ENCODE measurements around the gene GPR42.

DNA sequence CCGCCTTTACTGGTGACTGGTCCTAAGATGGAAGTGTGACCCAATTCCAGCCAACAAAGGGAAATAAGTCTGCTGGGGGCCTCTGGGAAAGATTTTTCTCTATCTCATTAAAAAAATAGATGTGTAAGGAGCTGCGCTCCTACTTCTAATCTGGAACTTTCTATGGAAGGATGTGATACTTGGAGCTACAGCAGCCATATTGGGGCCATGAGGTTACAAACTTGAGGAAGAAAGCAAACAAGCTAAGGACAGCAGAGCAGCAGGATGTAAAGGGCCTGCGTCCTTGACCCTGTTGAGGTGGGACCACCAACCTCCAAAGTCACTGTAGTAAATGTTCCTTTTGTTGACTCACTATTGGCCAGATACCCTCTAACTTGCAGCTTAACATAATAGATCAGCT lies 7.5 kb downstream of the GPR42 start:
- TF ChIP-seq, protein P1, sequence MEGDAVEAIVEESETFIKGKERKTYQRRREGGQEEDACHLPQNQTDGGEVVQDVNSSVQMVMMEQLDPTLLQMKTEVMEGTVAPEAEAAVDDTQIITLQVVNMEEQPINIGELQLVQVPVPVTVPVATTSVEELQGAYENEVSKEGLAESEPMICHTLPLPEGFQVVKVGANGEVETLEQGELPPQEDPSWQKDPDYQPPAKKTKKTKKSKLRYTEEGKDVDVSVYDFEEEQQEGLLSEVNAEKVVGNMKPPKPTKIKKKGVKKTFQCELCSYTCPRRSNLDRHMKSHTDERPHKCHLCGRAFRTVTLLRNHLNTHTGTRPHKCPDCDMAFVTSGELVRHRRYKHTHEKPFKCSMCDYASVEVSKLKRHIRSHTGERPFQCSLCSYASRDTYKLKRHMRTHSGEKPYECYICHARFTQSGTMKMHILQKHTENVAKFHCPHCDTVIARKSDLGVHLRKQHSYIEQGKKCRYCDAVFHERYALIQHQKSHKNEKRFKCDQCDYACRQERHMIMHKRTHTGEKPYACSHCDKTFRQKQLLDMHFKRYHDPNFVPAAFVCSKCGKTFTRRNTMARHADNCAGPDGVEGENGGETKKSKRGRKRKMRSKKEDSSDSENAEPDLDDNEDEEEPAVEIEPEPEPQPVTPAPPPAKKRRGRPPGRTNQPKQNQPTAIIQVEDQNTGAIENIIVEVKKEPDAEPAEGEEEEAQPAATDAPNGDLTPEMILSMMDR (IDR thresholded peaks at IDR 0.05; ENCODE audit: low read depth, low read length), result no peak
- TF ChIP-seq, protein P2, sequence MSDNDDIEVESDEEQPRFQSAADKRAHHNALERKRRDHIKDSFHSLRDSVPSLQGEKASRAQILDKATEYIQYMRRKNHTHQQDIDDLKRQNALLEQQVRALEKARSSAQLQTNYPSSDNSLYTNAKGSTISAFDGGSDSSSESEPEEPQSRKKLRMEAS (IDR thresholded peaks at IDR 0.05; ENCODE audit: low read depth, low read length), result no peak
